IMR-90 (cell line): Measurements from ENCODE around the gene PGBD4. TPM values are rescaled to one million over a fixed set of nuclear protein-coding genes. Genes with fewer than 3 reads are reported as not detected.

Experiments used
- ATAC-seq: fragments of 200-7000 bp; cut with Tn5 transposase; 2 replicates; pipeline ENCODE4 v1.9.1; 2020; ENCODE audit warnings: low read depth, mild to moderate bottlenecking, moderate library complexity
- BruUV-seq: library from RNA; stranded (reverse); fragments of 400-500 nt; replicated peaks from 2 replicates; lab custom pipeline; 2021; lab: Mats Ljungman, UMichigan
- CTCF ChIA-PET: fragments of 300-600 bp; formaldehyde crosslinking; extraction: SDS; loops from one replicate; lab custom pipeline; 2021; ENCODE audit warnings: antibody characterized with exemption; lab: Yijun Ruan, JAX
- POLR2A ChIA-PET: fragments of 300-600 bp; sonication (Branson Sonifier 250); formaldehyde crosslinking; loops from one replicate; lab custom pipeline; 2022; ENCODE audit warnings: antibody characterized with exemption; ENCODE audit not compliant: unreplicated experiment; lab: Charles Lee
- DNase-seq: peaks from one replicate; pipeline ENCODE4 v3.0.0; 2013
- H2AFZ ChIP-seq: replicated peaks from 2 replicates; pipeline ENCODE3; 2013; ENCODE audit warnings: low read length, mild to moderate bottlenecking; ENCODE audit not compliant: poor library complexity
- H2AK5ac ChIP-seq: 2 replicates; pipeline ENCODE4 v1.6.1; 2013; ENCODE audit warnings: low read depth, low read length, inconsistent platforms
- H2AK9ac ChIP-seq: replicated peaks from 2 replicates; pipeline ENCODE3; 2013; ENCODE audit warnings: mild to moderate bottlenecking, low read depth, low read length, moderate library complexity; ENCODE audit not compliant: poor library complexity
- H2BK120ac ChIP-seq: 2 replicates; pipeline ENCODE4 v1.6.1; 2013; ENCODE audit warnings: low read depth, low read length, inconsistent platforms
- H2BK15ac ChIP-seq: 3 replicates; pipeline ENCODE4 v1.6.1; 2013; ENCODE audit warnings: low read depth, low read length, inconsistent platforms
- H2BK20ac ChIP-seq: 2 replicates; pipeline ENCODE4 v1.6.1; 2013; ENCODE audit warnings: low read depth, mild to moderate bottlenecking, inconsistent platforms, low read length, moderate library complexity
- H2BK5ac ChIP-seq: 2 replicates; pipeline ENCODE4 v1.6.1; 2013; ENCODE audit warnings: mild to moderate bottlenecking, low read depth, low read length, inconsistent platforms; ENCODE audit not compliant: poor library complexity, severe bottlenecking
- H3K14ac ChIP-seq: replicated peaks from 2 replicates; pipeline ENCODE4 v1.6.1; 2013; ENCODE audit warnings: low read depth, low read length, inconsistent platforms
- H3K18ac ChIP-seq: 2 replicates; pipeline ENCODE4 v1.6.1; 2013; ENCODE audit warnings: low read depth, low read length, control low read depth
- H3K23ac ChIP-seq: 2 replicates; pipeline ENCODE4 v1.6.1; 2013; ENCODE audit warnings: low read depth, low read length, inconsistent platforms
- H3K27ac ChIP-seq: 2 replicates; pipeline ENCODE4 v1.5.1; 2013; ENCODE audit warnings: mild to moderate bottlenecking, control low read depth, low read length; ENCODE audit not compliant: insufficient read depth
- H3K27me3 ChIP-seq: 2 replicates; pipeline ENCODE4 v1.6.1; 2013; ENCODE audit warnings: low read length; ENCODE audit not compliant: control insufficient read depth, insufficient read depth
- H3K36me3 ChIP-seq: 2 replicates; pipeline ENCODE4 v1.6.1; 2013; ENCODE audit warnings: low read length, mixed read lengths; ENCODE audit not compliant: control insufficient read depth, insufficient read depth
- H3K4ac ChIP-seq: 2 replicates; pipeline ENCODE4 v1.6.1; 2013; ENCODE audit warnings: low read depth, low read length, inconsistent platforms
- H3K4me1 ChIP-seq: 2 replicates; pipeline ENCODE4 v1.6.1; 2013; ENCODE audit warnings: low read length, mixed read lengths; ENCODE audit not compliant: control insufficient read depth, insufficient read depth
- H3K4me2 ChIP-seq: 2 replicates; pipeline ENCODE4 v1.6.1; 2013; ENCODE audit warnings: low read depth, mild to moderate bottlenecking, control low read depth, low read length, moderate library complexity
- H3K4me3 ChIP-seq: 2 replicates; pipeline ENCODE4 v1.5.1; 2013; ENCODE audit warnings: low read depth, mild to moderate bottlenecking, control low read depth, low read length, moderate library complexity; ENCODE audit not compliant: insufficient read depth
- H3K56ac ChIP-seq: 2 replicates; pipeline ENCODE4 v1.6.1; 2013; ENCODE audit warnings: low read length, inconsistent platforms; ENCODE audit not compliant: insufficient read depth; ENCODE audit errors: extremely low read depth
- H3K79me1 ChIP-seq, 2 experiments: 2 replicates each; pipeline ENCODE4 v1.6.1; 2013; ENCODE audit warnings: low read length in 2 of 2, inconsistent platforms in 1 of 2, low read depth in 1 of 2
- H3K9ac ChIP-seq: 2 replicates; pipeline ENCODE4 v1.6.1; 2013; ENCODE audit warnings: low read depth, low read length, control low read depth
- H3K9me1 ChIP-seq: 2 replicates; pipeline ENCODE4 v1.6.1; 2013; ENCODE audit warnings: low read length, inconsistent platforms; ENCODE audit not compliant: insufficient read depth
- H3K9me3 ChIP-seq: 2 replicates; pipeline ENCODE4 v1.6.1; 2013; ENCODE audit warnings: low read length; ENCODE audit not compliant: control insufficient read depth, insufficient read depth
- H4K20me1 ChIP-seq: 2 replicates; pipeline ENCODE4 v1.6.1; 2013; ENCODE audit warnings: low read length, inconsistent platforms; ENCODE audit not compliant: insufficient read depth
- H4K5ac ChIP-seq: 2 replicates; pipeline ENCODE4 v1.6.1; 2013; ENCODE audit warnings: mild to moderate bottlenecking, low read depth, low read length, control low read depth
- H4K8ac ChIP-seq, 2 experiments: 2 replicates each; pipeline ENCODE4 v1.6.1; 2013; ENCODE audit warnings: low read depth in 2 of 2, low read length in 2 of 2, control low read depth in 1 of 2, inconsistent platforms in 1 of 2
- H4K91ac ChIP-seq: 2 replicates; pipeline ENCODE4 v1.6.1; 2013; ENCODE audit warnings: low read depth, low read length, inconsistent platforms; ENCODE audit not compliant: insufficient read depth
- BHLHE40 ChIP-seq: fragments of 150-350 bp; IDR thresholded peaks from 2 replicates; pipeline ENCODE4 v1.6.1; 2016; ENCODE audit warnings: mild to moderate bottlenecking, low read depth, low read length
- CEBPB ChIP-seq: IDR thresholded peaks from 2 replicates; pipeline ENCODE4 v1.6.1; 2012; ENCODE audit warnings: low read depth, low read length, improper control_type of control experiment
- CHD1 ChIP-seq: IDR thresholded peaks from 2 replicates; pipeline ENCODE4 v1.6.1; 2012; ENCODE audit warnings: low read depth, low read length, improper control_type of control experiment
- CTCF ChIP-seq: conservative IDR thresholded peaks from 2 replicates; pipeline ENCODE4 v1.5.1; 2012; ENCODE audit warnings: mild to moderate bottlenecking, low read depth, low read length, improper control_type of control experiment
- FOS ChIP-seq: fragments of 150-350 bp; IDR thresholded peaks from 2 replicates; pipeline ENCODE4 v1.6.1; 2016; ENCODE audit warnings: low read depth, low read length
- MAFK ChIP-seq: IDR thresholded peaks from 2 replicates; pipeline ENCODE4 v1.6.1; 2012; ENCODE audit warnings: low read depth, low read length, improper control_type of control experiment
- MAZ ChIP-seq: IDR thresholded peaks from 2 replicates; pipeline ENCODE4 v1.6.1; 2012; ENCODE audit warnings: low read depth, mild to moderate bottlenecking, low read length, improper control_type of control experiment, moderate library complexity, borderline replicate concordance
- MXI1 ChIP-seq: IDR thresholded peaks from 2 replicates; pipeline ENCODE4 v1.6.1; 2012; ENCODE audit warnings: low read depth, mild to moderate bottlenecking, low read length, moderate library complexity, borderline replicate concordance
- NFE2L2 ChIP-seq: fragments of 150-350 bp; IDR thresholded peaks from 2 replicates; pipeline ENCODE4 v1.6.1; 2016; ENCODE audit warnings: low read depth, mild to moderate bottlenecking, low read length
- POLR2A ChIP-seq: IDR thresholded peaks from 2 replicates; pipeline ENCODE4 v1.6.1; 2012; ENCODE audit warnings: mild to moderate bottlenecking, low read depth, low read length
- RAD21 ChIP-seq: IDR thresholded peaks from 2 replicates; pipeline ENCODE4 v1.6.1; 2012; ENCODE audit warnings: low read length, improper control_type of control experiment
- RCOR1 ChIP-seq: IDR thresholded peaks from 2 replicates; pipeline ENCODE4 v1.6.1; 2012; ENCODE audit warnings: mild to moderate bottlenecking, low read length, improper control_type of control experiment; ENCODE audit not compliant: insufficient replicate concordance
- RFX5 ChIP-seq: IDR thresholded peaks from 2 replicates; pipeline ENCODE4 v1.8.0; 2012; ENCODE audit warnings: low read depth, mild to moderate bottlenecking, low read length, moderate library complexity
- SMC3 ChIP-seq: fragments of 150-350 bp; IDR thresholded peaks from 2 replicates; pipeline ENCODE4 v1.6.1; 2016; ENCODE audit warnings: low read depth, mild to moderate bottlenecking, antibody characterized with exemption, low read length, moderate library complexity
- WGBS, 2 experiments: methylation state at CpG; one replicate each; pipeline versions ENCODE4 v1.1.5 to v1.1.7; 2013; ENCODE audit warnings: missing lambda C conversion rate in 2 of 2; ENCODE audit not compliant: insufficient read length in 1 of 2; ENCODE audit errors: extremely low coverage in 2 of 2; 5-methylcytosine and 5-hydroxymethylcytosine counted together
- dilution Hi-C: fragments of 300-500 bp; cut with HindIII; formaldehyde crosslinking; loops from one replicate; pipeline ENCODE4 v1.14.3; 2018; ENCODE audit warnings: low sequenced_read_pairs; ENCODE audit not compliant: unreplicated experiment
- in situ Hi-C: fragments of 300-500 bp; cut with MboI; formaldehyde crosslinking; loops from 3 replicates; pipeline ENCODE4 v1.14.3; 2019; ENCODE audit warnings: low sequenced_read_pairs, inconsistent platforms, mixed read lengths
- intact Hi-C: fragments of 100-400 bp; cut with micrococcal nuclease; formaldehyde crosslinking; loops from 2 replicates; pipeline ENCODE4 v1.10.0; 2022
- polyA plus RNA-seq, 3 experiments: library from polyadenylated mRNA; depleted of rRNA; stranded (reverse); fragments of >200 nt; gene quantifications; 2 replicates each; pipeline ENCODE4 v1.2.3, GENCODE V29; 2012; ENCODE audit warnings: low replicate concordance in 1 of 3
- total RNA-seq: library from RNA; depleted of rRNA; stranded (reverse); fragments of >200 nt; gene quantifications from 2 replicates; pipeline ENCODE4 v1.2.3, GENCODE V29; 2012
- TF ChIP-seq, protein P1 (sequence below): fragments of 150-350 bp; IDR thresholded peaks from 2 replicates; pipeline ENCODE4 v1.6.1; 2017; ENCODE audit warnings: mild to moderate bottlenecking, antibody characterized with exemption, low read length, low read depth
- TF ChIP-seq, protein P2 (sequence below): fragments of 150-350 bp; IDR thresholded peaks from 2 replicates; pipeline ENCODE4 v1.6.1; 2016; ENCODE audit warnings: low read depth, mild to moderate bottlenecking, low read length, moderate library complexity, borderline replicate concordance

The PGBD4 gene
- total and polyA plus RNA-seq, 2 of the 4 experiments (the other 2 are of a cell fraction): 0.89 to 1.3 TPM

DNA sequence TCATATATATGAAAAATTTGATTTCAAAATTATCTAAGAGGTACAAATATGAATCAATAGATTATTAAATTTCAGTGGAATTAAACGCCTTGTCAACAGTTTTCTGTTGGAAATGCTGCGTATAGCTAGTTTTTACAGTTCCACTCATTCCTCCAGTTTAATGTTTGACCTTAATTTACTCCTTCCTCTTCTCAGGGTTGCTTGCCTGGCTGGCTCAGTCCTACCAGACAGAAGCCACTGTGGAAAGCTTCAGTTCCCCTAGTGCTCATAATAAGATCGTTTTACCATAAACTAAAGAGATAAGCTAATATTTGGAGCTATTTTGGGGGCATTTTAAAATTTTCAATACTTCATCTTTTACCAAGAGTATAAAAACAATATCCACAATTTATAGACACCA lies 23.0 kb upstream of the PGBD4 start:
- H2BK5ac ChIP-seq: no peak overlapping the region
- H4K5ac ChIP-seq: no peak overlapping the region
- intact Hi-C loops (no loop called here), dilution Hi-C loops (no loop called here), in situ Hi-C loops (no loop called here)
- no peaks in the 10 kb centered on the region for H3K9me1 ChIP-seq
- BruUV-seq: no TSS peak
- H3K27ac ChIP-seq: no peak overlapping the region
- no peak overlapping the region for H4K91ac ChIP-seq
- no peaks in the 10 kb centered on the region for H3K4me1 ChIP-seq
- H3K4me3 ChIP-seq: no peak overlapping the region
- no peak overlapping the region for H2AK5ac ChIP-seq
- no peak for ATAC-seq
- no peak overlapping the region for H3K9ac ChIP-seq
- CTCF ChIA-PET: interaction anchor here (0.8 kb wide), 2 partner anchors 17 to 288 kb away, joined by 3 read pairs; partner anchors contain the start of gene LPCAT4
- H3K9me3 ChIP-seq: no peaks in the 10 kb centered on the region
- H4K20me1 ChIP-seq: no peaks in the 10 kb centered on the region
- no peak overlapping the region for H3K14ac ChIP-seq
- H3K27me3 ChIP-seq: no peaks in the 10 kb centered on the region
- no peak overlapping the region for H2BK20ac ChIP-seq
- no peak overlapping the region for H3K4me2 ChIP-seq
- POLR2A ChIA-PET: no interaction called here
- no peak overlapping the region for H2AFZ ChIP-seq
- no peaks in the 10 kb centered on the region for H3K79me1 ChIP-seq
- H3K36me3 ChIP-seq: no peaks in the 10 kb centered on the region
- H3K23ac ChIP-seq: no peak overlapping the region
- TF ChIP-seq SMC3 (no peak), MAFK (no peak), POLR2A (no peak), BHLHE40 (no peak), MXI1 (no peak), FOS (no peak), MAZ (no peak), RAD21 (no peak), CEBPB (no peak), RCOR1 (no peak), NFE2L2 (no peak), CTCF (no peak), CHD1 (no peak), RFX5 (no peak)
- TF ChIP-seq, protein P1, sequence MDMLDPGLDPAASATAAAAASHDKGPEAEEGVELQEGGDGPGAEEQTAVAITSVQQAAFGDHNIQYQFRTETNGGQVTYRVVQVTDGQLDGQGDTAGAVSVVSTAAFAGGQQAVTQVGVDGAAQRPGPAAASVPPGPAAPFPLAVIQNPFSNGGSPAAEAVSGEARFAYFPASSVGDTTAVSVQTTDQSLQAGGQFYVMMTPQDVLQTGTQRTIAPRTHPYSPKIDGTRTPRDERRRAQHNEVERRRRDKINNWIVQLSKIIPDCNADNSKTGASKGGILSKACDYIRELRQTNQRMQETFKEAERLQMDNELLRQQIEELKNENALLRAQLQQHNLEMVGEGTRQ: no peak
- TF ChIP-seq, protein P2, sequence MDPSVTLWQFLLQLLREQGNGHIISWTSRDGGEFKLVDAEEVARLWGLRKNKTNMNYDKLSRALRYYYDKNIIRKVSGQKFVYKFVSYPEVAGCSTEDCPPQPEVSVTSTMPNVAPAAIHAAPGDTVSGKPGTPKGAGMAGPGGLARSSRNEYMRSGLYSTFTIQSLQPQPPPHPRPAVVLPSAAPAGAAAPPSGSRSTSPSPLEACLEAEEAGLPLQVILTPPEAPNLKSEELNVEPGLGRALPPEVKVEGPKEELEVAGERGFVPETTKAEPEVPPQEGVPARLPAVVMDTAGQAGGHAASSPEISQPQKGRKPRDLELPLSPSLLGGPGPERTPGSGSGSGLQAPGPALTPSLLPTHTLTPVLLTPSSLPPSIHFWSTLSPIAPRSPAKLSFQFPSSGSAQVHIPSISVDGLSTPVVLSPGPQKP: no peak
- no peak overlapping the region for H2AK9ac ChIP-seq
- no peak overlapping the region for H2BK120ac ChIP-seq
- no peak for DNase-seq
- no peak overlapping the region for H3K18ac ChIP-seq
- H3K56ac ChIP-seq: no peak overlapping the region
- H3K4ac ChIP-seq: no peak overlapping the region
- H4K8ac ChIP-seq: no peak overlapping the region
- no peak overlapping the region for H2BK15ac ChIP-seq
- WGBS, 2 experiments: no CpG with 5 or more reads among the region's 3 CpGs
